ENCODE data around the gene CSNK1D. TPM values are rescaled to one million over a fixed set of nuclear protein-coding genes. Genes with fewer than 3 reads are reported as not detected.

The CSNK1D gene
- total RNA-seq, 1 donor: 50.3 TPM

- no peaks in the 10 kb centered on the region for H3K27me3 ChIP-seq (ENCODE audit: insufficient read depth, low read length)
- TF ChIP-seq CTCF (IDR thresholded peaks at IDR 0.05; ENCODE audit: extremely low read depth, low read depth, low read length): no peak
- H3K4me3 ChIP-seq (ENCODE audit: insufficient read depth, low read length): no peak overlapping the region
- H3K9me3 ChIP-seq (ENCODE audit: low read depth, low read length): no peaks in the 10 kb centered on the region
- H3K4me1 ChIP-seq (ENCODE audit: insufficient read depth, low read length): peaks cover 12% of the 10 kb centered on the region
- peaks cover 23% of the 10 kb centered on the region for H4K20me1 ChIP-seq (ENCODE audit: insufficient read depth, low read length)
- no peak overlapping the region for H3K4me2 ChIP-seq (ENCODE audit: insufficient read depth, low read length)
- DNase-seq (ENCODE audit: insufficient read length, low spot score, missing footprints): peak; percentile 58
- H2AFZ ChIP-seq (ENCODE audit: low read length): no peak overlapping the region
- peaks cover 17% of the 10 kb centered on the region for H3K36me3 ChIP-seq (ENCODE audit: insufficient read depth, low read length)
- H3K79me2 ChIP-seq (ENCODE audit: insufficient read depth, low read length): peaks cover 28% of the 10 kb centered on the region
- H3K27ac ChIP-seq (ENCODE audit: low read depth, low read length): no peak overlapping the region
Observed at GRCh38 chr17:82275326-82275725, 1.8 kb upstream of the CSNK1D start.

GRCh38 chr17:82274134-82275020 lies 877 bp upstream of the CSNK1D start:
- Histone ChIP-seq H3K4me3 (ENCODE audit: insufficient read depth, low read length) (peak overlapping the region; percentile 89), H3K9me3 (ENCODE audit: low read depth, low read length) (no peaks in the 10 kb centered on the region), H2AFZ (ENCODE audit: low read length) (peak overlapping the region; percentile 95), H3K4me2 (ENCODE audit: insufficient read depth, low read length) (peak overlapping the region; percentile 88), H3K27me3 (ENCODE audit: insufficient read depth, low read length) (no peaks in the 10 kb centered on the region), H4K20me1 (ENCODE audit: insufficient read depth, low read length) (peaks cover 33% of the 10 kb centered on the region), H3K79me2 (ENCODE audit: insufficient read depth, low read length) (peaks cover 38% of the 10 kb centered on the region), H3K27ac (ENCODE audit: low read depth, low read length) (no peak overlapping the region), H3K36me3 (ENCODE audit: insufficient read depth, low read length) (peaks cover 26% of the 10 kb centered on the region), H3K4me1 (ENCODE audit: insufficient read depth, low read length) (peaks cover 15% of the 10 kb centered on the region)
- no peak for TF ChIP-seq CTCF (IDR thresholded peaks at IDR 0.05; ENCODE audit: extremely low read depth, low read depth, low read length)
- DNase-seq (ENCODE audit: insufficient read length, low spot score, missing footprints): peak; percentile 25

- peaks cover 22% of the 10 kb centered on the region for H3K4me1 ChIP-seq (ENCODE audit: insufficient read depth, low read length)
- peak overlapping the region; percentile 89 for H3K4me3 ChIP-seq (ENCODE audit: insufficient read depth, low read length)
- peak overlapping the region; percentile 85 for H2AFZ ChIP-seq (ENCODE audit: low read length)
- H4K20me1 ChIP-seq (ENCODE audit: insufficient read depth, low read length): peaks cover 49% of the 10 kb centered on the region
- peak overlapping the region; percentile 83 for H3K27ac ChIP-seq (ENCODE audit: low read depth, low read length)
- TF ChIP-seq CTCF (IDR thresholded peaks at IDR 0.05; ENCODE audit: extremely low read depth, low read depth, low read length): no peak
- H3K9me3 ChIP-seq (ENCODE audit: low read depth, low read length): no peaks in the 10 kb centered on the region
- peaks cover 54% of the 10 kb centered on the region for H3K79me2 ChIP-seq (ENCODE audit: insufficient read depth, low read length)
- peak overlapping the region; percentile 87 for H3K4me2 ChIP-seq (ENCODE audit: insufficient read depth, low read length)
- H3K27me3 ChIP-seq (ENCODE audit: insufficient read depth, low read length): no peaks in the 10 kb centered on the region
- peak; percentile 91 for DNase-seq (ENCODE audit: insufficient read length, low spot score, missing footprints)
- peaks cover 30% of the 10 kb centered on the region for H3K36me3 ChIP-seq (ENCODE audit: insufficient read depth, low read length)
Observed at GRCh38 chr17:82272495-82273326, 789 bp downstream of the CSNK1D start.

Measured in osteoblast (primary cell).